Fibroblast of lung (primary cell): ENCODE measurements around the gene BAZ2B.
"Not testable (repeated sequence)": the region's sequence is repeated elsewhere in the genome, so short reads cannot be mapped to it uniquely, and the experiment has no call there.

Source experiments
- EZH2 ChIP-seq: IDR thresholded peaks from 2 replicates; pipeline ENCODE4 v1.5.1; 2012; ENCODE audit warnings: low read length, control low read depth, mild to moderate bottlenecking; ENCODE audit errors: missing control alignments
- TF ChIP-seq, protein P1 (sequence below), 2 donors: IDR thresholded peaks in 1 of 2; conservative IDR thresholded peaks in 1 of 2; 1 replicate in 1 of 2; 2 replicates in 1 of 2; pipeline ENCODE4 v1.5.1; 2011 to 2012; ENCODE audit warnings: low read length in 2 of 2, control low read depth in 1 of 2, inconsistent platforms in 1 of 2, low read depth in 1 of 2, mild to moderate bottlenecking in 1 of 2

DNA sequence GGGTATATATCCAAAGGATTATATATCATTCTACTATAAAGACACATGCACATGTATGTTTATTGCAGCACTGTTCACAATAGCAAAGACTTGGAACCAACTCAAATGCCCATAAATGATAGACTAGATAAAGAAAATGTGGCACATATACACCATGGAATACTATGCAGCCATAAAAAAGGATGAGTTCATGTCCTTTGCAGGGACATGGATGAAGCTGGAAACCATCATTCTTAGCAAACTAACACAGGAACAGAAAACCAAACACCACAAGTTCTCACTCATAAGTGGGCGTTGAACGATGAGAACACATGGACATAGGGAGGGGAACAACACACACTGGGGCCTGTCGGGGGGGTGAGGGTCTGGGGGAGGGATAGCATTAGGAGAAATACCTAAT, 254.7 kb downstream of the BAZ2B start:
- TF ChIP-seq, protein P1, sequence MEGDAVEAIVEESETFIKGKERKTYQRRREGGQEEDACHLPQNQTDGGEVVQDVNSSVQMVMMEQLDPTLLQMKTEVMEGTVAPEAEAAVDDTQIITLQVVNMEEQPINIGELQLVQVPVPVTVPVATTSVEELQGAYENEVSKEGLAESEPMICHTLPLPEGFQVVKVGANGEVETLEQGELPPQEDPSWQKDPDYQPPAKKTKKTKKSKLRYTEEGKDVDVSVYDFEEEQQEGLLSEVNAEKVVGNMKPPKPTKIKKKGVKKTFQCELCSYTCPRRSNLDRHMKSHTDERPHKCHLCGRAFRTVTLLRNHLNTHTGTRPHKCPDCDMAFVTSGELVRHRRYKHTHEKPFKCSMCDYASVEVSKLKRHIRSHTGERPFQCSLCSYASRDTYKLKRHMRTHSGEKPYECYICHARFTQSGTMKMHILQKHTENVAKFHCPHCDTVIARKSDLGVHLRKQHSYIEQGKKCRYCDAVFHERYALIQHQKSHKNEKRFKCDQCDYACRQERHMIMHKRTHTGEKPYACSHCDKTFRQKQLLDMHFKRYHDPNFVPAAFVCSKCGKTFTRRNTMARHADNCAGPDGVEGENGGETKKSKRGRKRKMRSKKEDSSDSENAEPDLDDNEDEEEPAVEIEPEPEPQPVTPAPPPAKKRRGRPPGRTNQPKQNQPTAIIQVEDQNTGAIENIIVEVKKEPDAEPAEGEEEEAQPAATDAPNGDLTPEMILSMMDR (conservative IDR thresholded peaks at IDR 0.05 in 1 of 2, IDR thresholded peaks at IDR 0.05 in 1 of 2; ENCODE audit: low read depth in 1 of 2, low read length in 2 of 2): not testable (repeated sequence)
- TF ChIP-seq EZH2: not testable (repeated sequence)
